ENCODE measurements around the gene INSM1.
A peak's percentile ranks its signal among the peaks of the same experiment; 100 is the strongest.
"Not testable (repeated sequence)": the region's sequence is repeated elsewhere in the genome, so short reads cannot be mapped to it uniquely, and the experiment has no call there.

Gene INSM1

GRCh38 chr20:20367575-20368417 is at the start of gene INSM1:
INSM1 (plus strand) TSS chr20:20368104; CDS start chr20:20368268, 164 bp downstream.
- peak; percentile 100 for DNase-seq

DNA sequence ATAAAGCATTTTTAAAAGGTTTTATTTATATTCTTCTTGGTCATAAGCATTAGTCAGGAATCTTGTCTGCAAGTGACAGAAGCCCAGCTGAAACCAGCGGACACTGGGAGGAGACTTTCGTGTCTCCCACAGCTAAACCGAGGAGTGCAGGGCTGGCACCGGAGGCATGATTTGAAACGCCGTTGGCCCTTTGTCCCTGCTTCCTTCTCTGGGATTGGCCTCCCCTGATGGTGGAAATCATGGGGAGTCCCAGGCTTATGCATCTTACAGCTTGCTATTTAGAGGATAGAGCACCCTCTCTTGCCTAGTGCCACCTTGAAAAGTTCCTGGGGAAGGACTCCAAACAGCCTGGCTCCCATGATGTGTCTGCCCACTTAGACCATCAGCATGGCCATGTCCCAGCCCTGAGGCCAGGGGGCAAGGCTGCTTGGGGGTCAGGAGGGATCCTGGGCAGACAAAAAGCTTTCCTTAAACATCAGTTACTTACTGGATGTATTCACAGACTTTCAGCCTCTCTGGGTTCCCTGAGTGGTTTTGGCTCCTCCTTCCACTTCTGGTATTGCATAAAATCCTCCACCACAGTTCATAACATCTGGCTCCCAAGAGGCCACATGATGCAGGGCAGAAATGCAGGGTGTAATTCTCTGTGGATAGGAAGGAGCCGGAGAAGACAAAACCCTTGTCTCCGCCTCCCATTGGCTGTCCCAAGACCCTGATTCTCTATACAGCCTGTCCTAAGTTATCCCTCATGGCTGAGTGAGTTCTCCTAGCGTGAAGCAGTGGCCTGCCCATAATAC is 49.3 kb upstream of the INSM1 start:
- DNase-seq, result no peak

- no peak for DNase-seq
Observed at GRCh38 chr20:20321134-20321533, 46.8 kb upstream of the INSM1 start.

- DNase-seq, result no peak
Observed at GRCh38 chr20:20321917-20322316, 46.0 kb upstream of the INSM1 start.

- no peak for DNase-seq
Observed at GRCh38 chr20:20322912-20323311, 45.0 kb upstream of the INSM1 start.

- no peak for DNase-seq
Observed at GRCh38 chr20:20327746-20328145, 40.2 kb upstream of the INSM1 start.

GRCh38 chr20:20329564-20329963 is 38.3 kb upstream of the INSM1 start:
- no peak for DNase-seq

DNA sequence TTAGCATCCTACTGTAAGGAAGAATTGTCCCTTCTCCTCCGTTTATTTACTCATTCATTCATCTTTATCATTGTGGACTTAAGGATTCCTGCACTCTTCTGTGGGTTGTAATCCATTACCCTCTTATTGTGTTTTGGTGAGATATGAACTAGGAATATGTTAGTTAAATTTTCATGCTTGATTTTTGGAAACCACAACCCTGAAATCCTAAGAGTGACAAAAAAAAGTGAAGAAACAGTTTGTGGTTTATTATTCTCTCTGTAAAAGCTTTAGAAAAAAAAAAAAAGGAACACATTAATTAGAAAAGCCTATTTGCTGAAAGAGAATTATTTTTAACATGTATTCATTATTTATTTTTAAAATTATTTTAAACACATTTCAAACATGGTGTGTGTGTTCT is 36.7 kb upstream of the INSM1 start:
- no peak for DNase-seq

DNA sequence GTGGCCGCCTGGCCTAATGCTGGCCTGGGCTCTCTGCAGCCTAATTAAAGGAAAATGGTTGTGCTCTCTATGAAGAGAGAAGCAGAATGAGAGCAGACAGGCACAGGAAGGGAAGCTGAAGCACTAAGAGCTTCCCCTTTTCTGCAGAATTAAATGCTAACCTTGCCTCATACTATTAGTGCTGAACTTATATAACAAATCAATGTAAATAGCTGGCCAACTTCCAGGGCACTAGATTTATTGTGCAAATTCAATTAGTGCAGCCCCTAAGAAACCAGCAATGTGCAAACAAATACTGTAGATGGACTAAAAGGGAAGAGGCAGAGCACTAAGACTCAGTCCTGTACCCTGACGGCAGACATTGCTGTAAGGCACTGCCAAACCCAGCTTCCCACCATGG is 36.1 kb upstream of the INSM1 start:
- peak; percentile 25 for DNase-seq

DNA sequence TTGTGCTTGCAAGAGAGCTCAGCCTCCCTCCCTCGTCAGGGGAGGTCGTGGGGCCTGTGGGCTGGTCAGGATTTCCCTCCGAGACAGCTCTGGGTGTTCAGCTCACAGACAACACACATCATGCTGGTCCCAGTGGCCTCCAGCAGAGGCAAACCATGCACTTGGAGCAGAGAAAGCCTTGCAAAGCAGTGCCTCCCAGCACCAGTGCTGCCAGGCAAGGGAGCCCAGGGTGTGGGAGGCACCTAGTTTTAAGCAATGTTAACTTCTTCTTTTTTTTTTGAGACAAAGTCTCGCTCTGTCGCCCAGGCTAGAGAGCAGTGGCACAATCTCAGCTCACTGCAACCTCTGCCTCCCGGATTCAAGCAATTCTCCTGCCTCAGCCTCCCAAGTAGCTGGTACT is 34.0 kb upstream of the INSM1 start:
- no peak for DNase-seq

GRCh38 chr20:20334489-20334888 is 33.4 kb upstream of the INSM1 start:
- no peak for DNase-seq

DNA sequence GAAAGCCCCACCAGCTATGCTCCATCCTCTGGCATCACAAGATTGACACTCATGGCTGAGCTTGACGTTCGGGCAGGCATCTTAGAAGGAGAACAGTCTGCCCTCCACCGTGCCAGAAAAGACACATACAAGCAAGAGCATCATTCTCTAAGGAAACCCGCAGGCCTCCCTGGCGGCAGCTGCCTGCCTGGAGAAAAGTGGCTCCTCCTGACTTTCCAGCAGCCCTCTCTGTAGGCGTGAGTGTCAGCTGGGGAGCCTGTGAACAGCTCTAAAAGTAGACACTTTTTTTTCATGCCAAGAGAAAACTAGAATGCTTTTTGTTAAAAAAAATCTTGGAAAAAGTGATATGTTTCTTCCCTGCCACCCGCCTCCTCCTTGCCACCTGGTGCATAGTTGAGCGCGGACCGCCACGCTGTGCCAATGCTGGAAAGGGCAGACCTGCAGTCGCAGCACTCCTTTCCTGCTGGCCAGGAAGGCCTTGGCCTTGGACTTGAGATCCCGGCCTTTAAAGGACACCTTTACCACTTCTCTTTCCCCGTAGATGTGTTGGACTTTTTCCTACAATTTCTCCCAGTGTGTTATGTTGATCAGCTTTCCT is 29.7 kb upstream of the INSM1 start:
- no peak for DNase-seq

DNA sequence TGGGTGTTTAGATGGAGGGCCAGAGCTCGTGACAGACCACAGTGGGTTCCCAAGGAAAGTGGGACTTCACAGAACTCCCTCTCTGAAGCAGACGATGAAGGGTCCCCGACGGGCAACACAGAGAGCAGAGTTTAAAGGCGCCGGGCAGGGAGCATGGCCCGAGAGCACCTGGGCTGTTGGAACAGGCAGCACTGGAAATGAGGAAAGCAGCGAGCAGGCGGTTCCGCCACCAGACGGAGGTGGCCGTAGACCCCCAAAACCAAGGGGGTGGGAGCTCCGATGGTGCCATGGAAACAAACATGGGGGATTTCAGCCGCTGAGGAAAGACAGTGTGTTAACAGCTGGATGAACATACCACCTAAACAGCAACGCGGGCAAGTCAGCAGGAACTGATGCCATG is 27.5 kb upstream of the INSM1 start:
- no peak for DNase-seq

DNA sequence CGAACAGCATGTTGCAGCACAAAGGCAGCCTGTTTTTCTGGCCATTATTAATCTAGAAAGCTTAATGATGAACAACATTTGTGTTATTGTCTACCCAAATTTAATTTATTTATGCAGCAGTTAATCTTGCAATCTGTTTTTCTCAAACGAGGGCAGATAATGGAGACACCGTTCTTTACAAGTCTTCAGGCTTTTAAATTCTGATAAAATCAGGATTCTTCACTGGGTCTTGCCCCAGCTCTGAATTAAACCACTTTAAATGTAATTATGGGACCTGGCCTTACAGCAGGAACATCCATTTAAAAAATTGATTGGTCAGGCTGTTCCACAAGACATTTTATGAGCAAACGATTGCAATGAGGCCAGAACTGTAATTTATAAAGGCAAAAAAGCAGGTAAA is 26.5 kb upstream of the INSM1 start:
- DNase-seq, result no peak

GRCh38 chr20:20342066-20342465 is 25.8 kb upstream of the INSM1 start:
- no peak for DNase-seq

GRCh38 chr20:20343932-20344331 is 24.0 kb upstream of the INSM1 start:
- no peak for DNase-seq

GRCh38 chr20:20344476-20344875 is 23.4 kb upstream of the INSM1 start:
- no peak for DNase-seq

GRCh38 chr20:20353576-20353975 is 14.3 kb upstream of the INSM1 start:
- no peak for DNase-seq

DNA sequence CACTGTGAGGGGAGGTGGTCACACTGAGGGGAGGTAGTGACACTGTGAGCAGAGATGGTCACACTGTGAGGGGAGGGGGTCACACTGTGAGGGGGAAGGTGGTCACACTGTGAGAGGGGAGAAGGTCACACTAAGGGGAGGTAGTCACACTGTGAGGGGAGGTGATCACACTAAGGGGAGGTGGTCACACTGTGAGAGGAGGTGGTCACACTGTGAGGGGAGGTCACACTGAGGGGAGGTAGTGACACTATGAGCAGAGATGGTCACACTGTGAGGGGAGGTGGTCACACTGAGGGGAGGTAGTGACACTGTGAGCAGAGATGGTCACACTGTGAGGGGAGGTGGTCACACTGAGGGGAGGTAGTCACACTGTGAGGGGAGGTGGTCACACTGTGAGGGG is 12.4 kb upstream of the INSM1 start:
- not testable (repeated sequence) for DNase-seq

- peak; percentile 73 for DNase-seq
Observed at GRCh38 chr20:20358801-20359200, 9.1 kb upstream of the INSM1 start.

DNA sequence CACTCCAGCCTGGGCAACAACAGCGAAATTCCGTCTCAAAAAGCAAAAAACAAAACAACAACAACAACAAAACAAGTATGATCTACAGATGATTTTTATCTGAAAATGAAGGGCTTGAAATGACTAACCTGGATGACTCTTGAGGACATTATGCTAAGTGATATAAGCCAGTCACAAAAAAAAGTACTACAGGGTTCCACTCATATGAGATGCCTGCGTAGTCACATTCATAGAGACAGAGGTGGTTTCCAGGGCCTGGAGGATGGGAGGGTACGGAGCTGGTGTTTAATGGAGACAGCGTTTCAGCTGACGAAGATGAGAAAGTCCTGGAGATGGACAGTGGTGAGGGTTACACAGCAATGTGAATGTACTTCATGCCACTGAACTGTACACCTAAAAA is 8.3 kb upstream of the INSM1 start:
- no peak for DNase-seq

GRCh38 chr20:20360464-20360863 is 7.4 kb upstream of the INSM1 start:
- DNase-seq, result peak; percentile 96

GRCh38 chr20:20362774-20363433 is 5.0 kb upstream of the INSM1 start:
- peak; percentile 100 for DNase-seq

Data from NCI-H748 treated with DMSO at 0.1 percent for 48 hours (cell line).